Measurements from ENCODE around the gene PCDHGB2.
A peak's percentile ranks its signal among the peaks of the same experiment; 100 is the strongest.
"Not testable (repeated sequence)": the region's sequence is repeated elsewhere in the genome, so short reads cannot be mapped to it uniquely, and the experiment has no call there.

Gene PCDHGB2

GRCh38 chr5:141328231-141328630, 31.6 kb upstream of the PCDHGB2 start:
- H3K27me3 ChIP-seq (ENCODE audit: control insufficient read depth in 1 of 2, insufficient read depth in 1 of 2, low read length in 2 of 2), result no peaks in the 10 kb centered on the region
- H3K4me2 ChIP-seq (ENCODE audit: low read length, poor library complexity, severe bottlenecking), result no peak overlapping the region
- H3K4me3 ChIP-seq (ENCODE audit: insufficient read depth in 1 of 2, low read depth in 1 of 2, low read length in 2 of 2), result no peak overlapping the region
- H3K36me3 ChIP-seq (ENCODE audit: control insufficient read depth in 1 of 2, insufficient read depth in 2 of 2, low read depth in 1 of 2, low read length in 2 of 2), result no peaks in the 10 kb centered on the region
- no peaks in the 10 kb centered on the region for H3K4me1 ChIP-seq (ENCODE audit: control insufficient read depth, insufficient read depth, low read depth, low read length)
- H2AFZ ChIP-seq (ENCODE audit: low read depth, low read length), result no peak overlapping the region
- no peak overlapping the region for H2BK5ac ChIP-seq (ENCODE audit: low read depth, low read length, poor library complexity, severe bottlenecking)
- H3K18ac ChIP-seq (ENCODE audit: low read depth in 1 of 2, low read length in 2 of 2), result no peak overlapping the region
- no peak overlapping the region for H3K4ac ChIP-seq (ENCODE audit: low read depth in 1 of 2, low read length in 2 of 2)
- DNase-seq, result no peak
- WGBS, result 84% methylated on average over 8 of the region's 8 CpGs
- H3K9me3 ChIP-seq (ENCODE audit: control insufficient read depth, low read length), result peaks cover 29% of the 10 kb centered on the region
- no peak overlapping the region for H3K27ac ChIP-seq (ENCODE audit: low read length, poor library complexity, severe bottlenecking)
- no peak overlapping the region for H2AK5ac ChIP-seq (ENCODE audit: low read length, severe bottlenecking)
- peak overlapping the region; percentile 54 for H4K91ac ChIP-seq (ENCODE audit: low read length)
- H2BK12ac ChIP-seq (ENCODE audit: low read length in 2 of 2), result no peak overlapping the region
- H3K23ac ChIP-seq (ENCODE audit: low read length in 2 of 2), result no peak overlapping the region
- no peak overlapping the region for H4K8ac ChIP-seq (ENCODE audit: low read length)
- H2BK120ac ChIP-seq (ENCODE audit: low read depth, low read length), result no peak overlapping the region
- H3K9ac ChIP-seq (ENCODE audit: low read length), result no peak overlapping the region
- H3K79me1 ChIP-seq (replicated peaks; ENCODE audit: low read length, poor library complexity, severe bottlenecking), result no peaks in the 10 kb centered on the region
- no peak overlapping the region for H3K14ac ChIP-seq (ENCODE audit: low read length in 2 of 2)
- H2BK15ac ChIP-seq (ENCODE audit: low read depth, poor library complexity, severe bottlenecking), result no peak overlapping the region

GRCh38 chr5:141330299-141331080, 29.3 kb upstream of the PCDHGB2 start, which contains the start of gene PCDHGA1:
Gene PCDHGA1 (plus strand): TSS chr5:141330514.
- WGBS, result 81% methylated on average over 18 of the region's 21 CpGs

GRCh38 chr5:141332571-141332970, 27.2 kb upstream of the PCDHGB2 start:
- H3K23ac ChIP-seq (ENCODE audit: low read length in 2 of 2); H3K14ac ChIP-seq (ENCODE audit: low read length in 2 of 2); H3K9ac ChIP-seq (ENCODE audit: low read length); H2AFZ ChIP-seq (ENCODE audit: low read depth, low read length); H4K91ac ChIP-seq (ENCODE audit: low read length); H2BK120ac ChIP-seq (ENCODE audit: low read depth, low read length); H2BK12ac ChIP-seq (ENCODE audit: low read length in 2 of 2); H3K4ac ChIP-seq (ENCODE audit: low read depth in 1 of 2, low read length in 2 of 2); H4K8ac ChIP-seq (ENCODE audit: low read length); H3K36me3 ChIP-seq (ENCODE audit: control insufficient read depth in 1 of 2, insufficient read depth in 2 of 2, low read depth in 1 of 2, low read length in 2 of 2); H2BK15ac ChIP-seq (ENCODE audit: low read depth, poor library complexity, severe bottlenecking); H2AK5ac ChIP-seq (ENCODE audit: low read length, severe bottlenecking); H3K4me1 ChIP-seq (ENCODE audit: control insufficient read depth, insufficient read depth, low read depth, low read length); H3K18ac ChIP-seq (ENCODE audit: low read depth in 1 of 2, low read length in 2 of 2); H3K79me1 ChIP-seq (replicated peaks; ENCODE audit: low read length, poor library complexity, severe bottlenecking); H3K27ac ChIP-seq (ENCODE audit: low read length, poor library complexity, severe bottlenecking); H3K27me3 ChIP-seq (ENCODE audit: control insufficient read depth in 1 of 2, insufficient read depth in 1 of 2, low read length in 2 of 2); H2BK5ac ChIP-seq (ENCODE audit: low read depth, low read length, poor library complexity, severe bottlenecking); DNase-seq; H3K4me3 ChIP-seq (ENCODE audit: insufficient read depth in 1 of 2, low read depth in 1 of 2, low read length in 2 of 2); H3K4me2 ChIP-seq (ENCODE audit: low read length, poor library complexity, severe bottlenecking): not testable (repeated sequence)
- H3K9me3 ChIP-seq (ENCODE audit: control insufficient read depth, low read length), result peaks cover 60% of the 10 kb centered on the region
- WGBS, result 91% methylated on average over 28 of the region's 39 CpGs

More at GRCh38 chr5:141330299-141331080, 29.3 kb upstream of the PCDHGB2 start, which contains the start of gene PCDHGA1:
- Histone ChIP-seq H3K18ac (ENCODE audit: low read depth in 1 of 2, low read length in 2 of 2) (no peak within 1 kb of the TSS), H4K8ac (ENCODE audit: low read length) (no peak within 1 kb of the TSS), H3K27me3 (ENCODE audit: control insufficient read depth in 1 of 2, insufficient read depth in 1 of 2, low read length in 2 of 2) (no peaks in the 10 kb centered on the region), H3K9ac (ENCODE audit: low read length) (peak within 1 kb of the TSS; percentile 62), H3K4me1 (ENCODE audit: control insufficient read depth, insufficient read depth, low read depth, low read length) (no peaks in the 10 kb centered on the region), H2BK5ac (ENCODE audit: low read depth, low read length, poor library complexity, severe bottlenecking) (no peak within 1 kb of the TSS), H2AK5ac (ENCODE audit: low read length, severe bottlenecking) (no peak within 1 kb of the TSS), H2BK120ac (ENCODE audit: low read depth, low read length) (no peak within 1 kb of the TSS), H3K14ac (ENCODE audit: low read length in 2 of 2) (no peak within 1 kb of the TSS), H3K9me3 (ENCODE audit: control insufficient read depth, low read length) (peaks cover 44% of the 10 kb centered on the region), H3K79me1 (replicated peaks; ENCODE audit: low read length, poor library complexity, severe bottlenecking) (no peaks in the 10 kb centered on the region), H4K91ac (ENCODE audit: low read length) (no peak within 1 kb of the TSS), H3K36me3 (ENCODE audit: control insufficient read depth in 1 of 2, insufficient read depth in 2 of 2, low read depth in 1 of 2, low read length in 2 of 2) (no peaks in the 10 kb centered on the region), H2BK15ac (ENCODE audit: low read depth, poor library complexity, severe bottlenecking) (no peak within 1 kb of the TSS), H2BK12ac (ENCODE audit: low read length in 2 of 2) (no peak within 1 kb of the TSS), H3K4me3 (ENCODE audit: insufficient read depth in 1 of 2, low read depth in 1 of 2, low read length in 2 of 2) (peak within 1 kb of the TSS in 1 of 2 experiments; percentile 59), H3K23ac (ENCODE audit: low read length in 2 of 2) (no peak within 1 kb of the TSS), H3K27ac (ENCODE audit: low read length, poor library complexity, severe bottlenecking) (no peak within 1 kb of the TSS), H2AFZ (ENCODE audit: low read depth, low read length) (no peak within 1 kb of the TSS), H3K4ac (ENCODE audit: low read depth in 1 of 2, low read length in 2 of 2) (no peak within 1 kb of the TSS), H3K4me2 (ENCODE audit: low read length, poor library complexity, severe bottlenecking) (no peak within 1 kb of the TSS)
- DNase-seq, result no peak

GRCh38 chr5:141338538-141339306, 21.1 kb upstream of the PCDHGB2 start, which contains the start of gene PCDHGA2:
Gene PCDHGA2 (plus strand): TSS chr5:141338760.
- Histone ChIP-seq H4K8ac (ENCODE audit: low read length) (no peak within 1 kb of the TSS), H2BK15ac (ENCODE audit: low read depth, poor library complexity, severe bottlenecking) (no peak within 1 kb of the TSS), H3K18ac (ENCODE audit: low read depth in 1 of 2, low read length in 2 of 2) (no peak within 1 kb of the TSS), H2BK120ac (ENCODE audit: low read depth, low read length) (no peak within 1 kb of the TSS), H3K4me1 (ENCODE audit: control insufficient read depth, insufficient read depth, low read depth, low read length) (no peaks in the 10 kb centered on the region), H2BK5ac (ENCODE audit: low read depth, low read length, poor library complexity, severe bottlenecking) (no peak within 1 kb of the TSS), H3K9me3 (ENCODE audit: control insufficient read depth, low read length) (peaks cover 67% of the 10 kb centered on the region), H2AK5ac (ENCODE audit: low read length, severe bottlenecking) (no peak within 1 kb of the TSS), H3K14ac (ENCODE audit: low read length in 2 of 2) (no peak within 1 kb of the TSS), H3K4me3 (ENCODE audit: insufficient read depth in 1 of 2, low read depth in 1 of 2, low read length in 2 of 2) (peak within 1 kb of the TSS in 1 of 2 experiments; percentile 66), H4K91ac (ENCODE audit: low read length) (no peak within 1 kb of the TSS), H3K79me1 (replicated peaks; ENCODE audit: low read length, poor library complexity, severe bottlenecking) (no peaks in the 10 kb centered on the region), H3K4ac (ENCODE audit: low read depth in 1 of 2, low read length in 2 of 2) (no peak within 1 kb of the TSS), H3K23ac (ENCODE audit: low read length in 2 of 2) (no peak within 1 kb of the TSS), H3K9ac (ENCODE audit: low read length) (peak within 1 kb of the TSS; percentile 59), H3K27ac (ENCODE audit: low read length, poor library complexity, severe bottlenecking) (no peak within 1 kb of the TSS), H3K36me3 (ENCODE audit: control insufficient read depth in 1 of 2, insufficient read depth in 2 of 2, low read depth in 1 of 2, low read length in 2 of 2) (no peaks in the 10 kb centered on the region), H2AFZ (ENCODE audit: low read depth, low read length) (no peak within 1 kb of the TSS), H3K27me3 (ENCODE audit: control insufficient read depth in 1 of 2, insufficient read depth in 1 of 2, low read length in 2 of 2) (no peaks in the 10 kb centered on the region), H2BK12ac (ENCODE audit: low read length in 2 of 2) (no peak within 1 kb of the TSS), H3K4me2 (ENCODE audit: low read length, poor library complexity, severe bottlenecking) (no peak within 1 kb of the TSS)
- WGBS, result 71% methylated on average over 27 of the region's 27 CpGs
- DNase-seq, result no peak

All from mesenchymal stem cell (in vitro differentiated cells and primary cell).